Limb (tissue), 2 donors: Measurements from ENCODE around the gene SV2B.
"Not testable (repeated sequence)": the region's sequence is repeated elsewhere in the genome, so short reads cannot be mapped to it uniquely, and the experiment has no call there.

Experiments
- DNase-seq, 2 donors: peaks; one replicate each; pipeline ENCODE4 v3.0.0-alpha.2; 2016; ENCODE audit errors: extremely low spot score in 2 of 2

Gene SV2B

DNA sequence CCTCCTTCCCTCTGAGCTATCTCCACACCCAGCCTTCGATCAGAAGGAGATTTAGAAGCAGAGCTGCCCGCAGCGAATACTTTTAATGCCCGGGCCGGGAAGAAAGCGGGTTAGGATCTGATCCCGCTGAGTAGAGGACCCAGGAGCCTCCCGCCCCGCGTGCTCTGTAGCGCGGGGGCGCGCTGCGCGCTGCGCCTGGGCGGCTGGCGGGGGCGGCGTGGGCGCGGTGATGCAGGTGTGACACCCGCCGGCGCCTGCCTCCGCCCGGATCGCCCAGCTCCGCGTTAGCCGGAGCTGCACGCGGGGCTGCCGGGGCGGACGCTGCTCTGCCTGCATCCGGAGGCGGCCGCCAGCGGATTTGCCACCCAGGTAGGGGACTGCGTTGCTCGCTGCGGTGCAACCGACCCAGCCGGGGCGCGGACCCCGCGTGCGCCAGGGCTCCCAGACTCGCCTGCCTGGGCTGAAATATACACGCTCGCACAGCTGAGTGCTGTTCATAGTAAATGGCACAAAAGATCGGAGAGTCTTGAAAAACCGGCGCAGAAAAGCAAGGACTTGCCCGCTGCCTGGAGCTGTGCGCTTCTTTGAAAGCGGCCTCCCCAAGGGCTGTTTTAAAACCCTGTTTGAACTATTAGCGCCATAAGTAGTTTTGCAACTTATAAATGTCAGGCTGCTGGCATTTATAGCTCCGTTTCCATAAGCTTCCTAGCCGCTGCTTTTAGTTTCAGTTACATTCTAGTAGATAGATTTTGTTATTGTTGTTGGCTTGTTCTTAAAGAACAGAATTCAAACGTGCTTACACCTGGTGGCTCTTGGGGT is at the start of gene SV2B:
Gene SV2B (plus strand): TSS at position 263 of the 819 bp plus-strand sequence. CDS start 126,007 bp downstream, outside the sequence.
- DNase-seq, result peak in 1 of 2 donors; percentile 66

DNA sequence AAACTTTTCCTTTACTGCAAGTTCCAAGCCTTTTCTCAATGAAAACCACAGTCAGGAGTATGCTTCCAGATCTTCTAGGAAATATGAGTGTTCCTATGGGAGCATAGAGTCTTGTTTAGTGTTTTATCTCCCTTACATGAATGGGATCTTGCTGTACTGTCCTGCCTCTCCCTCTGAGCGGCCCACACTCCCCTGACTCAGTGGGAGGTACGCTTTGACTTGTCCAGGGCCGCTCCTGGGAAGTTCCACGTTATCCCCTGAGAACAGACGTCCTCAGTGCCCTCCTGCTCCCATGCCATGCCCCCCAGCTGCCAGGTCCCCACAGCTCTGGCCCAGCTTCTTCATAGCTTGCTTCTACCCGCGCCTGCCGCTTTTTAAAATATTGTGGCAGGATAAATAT is 48.8 kb upstream of the SV2B start:
- DNase-seq, result no peak

GRCh38 chr15:91054816-91055215 is 45.2 kb upstream of the SV2B start:
- DNase-seq, result no peak

DNA sequence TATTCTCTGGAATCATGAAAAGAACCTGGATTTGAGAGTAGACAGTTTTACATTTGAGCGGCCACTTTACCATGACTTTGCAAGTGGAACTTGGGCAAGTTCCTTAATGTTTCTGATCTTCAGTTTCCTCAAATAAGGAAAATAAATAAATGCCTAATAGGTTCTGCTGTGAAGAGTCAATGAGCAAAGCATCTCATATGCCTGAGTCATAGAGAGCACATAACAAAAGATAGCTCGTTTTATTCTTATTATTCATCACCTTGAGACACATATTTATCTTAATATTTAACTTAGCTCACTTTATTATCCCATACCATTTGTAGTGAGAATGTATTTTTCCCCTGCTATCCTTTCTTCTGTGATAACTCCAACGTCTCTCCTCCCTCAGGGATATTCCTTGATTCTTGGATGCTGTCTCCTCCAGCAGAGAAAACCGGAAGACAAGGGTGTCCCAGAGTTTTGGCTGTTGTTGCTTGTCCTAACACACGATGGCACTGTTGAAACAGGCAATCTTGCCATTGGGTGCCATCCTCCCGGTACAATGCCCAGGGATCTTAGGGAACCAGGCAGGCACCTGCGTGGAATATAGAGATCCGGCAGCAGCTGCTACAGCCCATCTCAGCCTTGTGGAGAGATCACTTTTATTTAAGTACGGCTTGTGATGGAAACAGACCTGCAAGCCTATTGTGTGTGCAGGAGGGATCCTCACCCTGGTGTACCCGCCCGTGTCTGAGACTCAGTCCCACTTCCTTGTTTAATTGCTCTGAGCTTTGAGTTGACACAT is 44.3 kb upstream of the SV2B start:
- peak; percentile 23 to 68 for DNase-seq

- no peak for DNase-seq
Measured at GRCh38 chr15:91061230-91061629, 38.8 kb upstream of the SV2B start.

DNA sequence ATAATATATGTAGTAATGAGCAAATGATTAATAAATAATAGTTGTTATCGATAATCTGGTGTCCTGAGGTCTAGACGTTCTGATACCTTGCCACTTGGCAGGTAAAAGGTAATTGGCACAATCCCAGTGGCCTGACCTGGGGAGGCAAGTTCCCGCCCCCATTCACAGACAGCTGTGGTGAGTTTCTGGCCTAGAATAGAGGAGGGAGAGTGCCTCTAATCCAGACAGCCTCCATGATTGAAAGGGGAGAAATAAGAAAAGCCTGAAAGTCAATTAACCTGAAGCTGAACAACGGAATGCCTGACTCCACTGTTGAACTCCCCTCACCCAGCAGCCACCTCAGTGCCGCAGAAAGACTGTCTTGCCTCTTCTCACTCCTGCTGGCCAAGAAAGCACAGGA is 38.1 kb upstream of the SV2B start:
- no peak for DNase-seq

DNA sequence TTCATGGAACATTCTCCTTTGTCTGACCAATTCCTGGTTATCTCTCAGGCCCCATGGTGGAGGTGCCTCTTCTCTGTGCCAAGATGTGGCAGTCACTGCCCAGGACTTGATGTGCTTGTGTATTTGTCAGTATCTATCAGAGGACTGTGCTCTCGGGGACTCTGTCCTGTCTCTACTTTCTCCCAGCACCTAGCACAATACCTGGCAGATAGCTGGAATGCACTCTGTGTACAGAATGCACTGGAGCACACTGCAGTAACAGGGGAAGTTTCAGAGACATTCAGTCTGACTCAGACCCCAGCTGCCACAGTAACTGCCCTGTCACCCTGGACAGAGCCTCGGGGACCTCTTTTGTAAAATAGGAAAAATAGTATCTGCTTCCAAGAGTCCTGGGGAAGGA is 34.6 kb upstream of the SV2B start:
- DNase-seq, result no peak

GRCh38 chr15:91067036-91067435 is 33.0 kb upstream of the SV2B start:
- no peak for DNase-seq

DNA sequence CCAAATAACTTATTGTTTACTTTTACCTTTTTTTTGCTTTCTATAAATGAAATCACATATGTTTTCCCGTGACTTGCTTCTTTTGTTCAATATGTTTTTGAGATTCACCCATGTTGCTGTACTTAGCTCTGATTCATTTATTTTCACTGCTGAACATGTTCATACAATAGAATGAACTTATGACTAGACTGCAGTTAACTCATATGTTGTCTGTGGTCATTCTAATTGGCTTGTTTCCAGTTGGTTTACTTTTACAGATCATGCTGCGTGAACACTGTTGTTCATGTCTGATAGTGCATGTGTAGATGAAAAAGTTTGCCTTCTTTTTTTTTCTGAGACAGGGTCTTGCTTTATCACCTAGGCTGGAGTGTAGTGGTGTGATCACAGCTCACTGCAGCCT is 31.6 kb upstream of the SV2B start:
- no peak for DNase-seq

GRCh38 chr15:91068966-91069365 is 31.1 kb upstream of the SV2B start:
- no peak for DNase-seq

DNA sequence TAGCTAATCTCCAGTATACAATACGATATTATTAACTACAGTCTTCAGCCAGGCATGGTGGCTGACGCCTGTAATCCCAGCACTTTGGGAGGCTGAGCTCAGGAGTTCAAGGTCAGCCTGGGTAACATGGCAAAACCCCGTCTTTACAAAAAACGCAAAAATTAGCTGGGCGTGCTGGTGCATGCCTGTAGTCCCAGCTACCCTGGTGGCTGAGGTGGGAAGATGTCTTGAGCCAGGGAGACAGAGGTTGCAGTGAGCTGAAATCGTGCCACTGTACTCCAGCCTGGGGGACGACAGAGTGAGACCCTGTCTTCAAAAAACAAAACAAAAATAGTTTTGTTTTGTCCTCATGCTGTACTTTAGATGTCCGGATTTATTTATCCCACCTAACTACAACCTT is 29.2 kb upstream of the SV2B start:
- DNase-seq, result no peak

GRCh38 chr15:91072161-91072560 is 27.9 kb upstream of the SV2B start:
- no peak for DNase-seq

DNA sequence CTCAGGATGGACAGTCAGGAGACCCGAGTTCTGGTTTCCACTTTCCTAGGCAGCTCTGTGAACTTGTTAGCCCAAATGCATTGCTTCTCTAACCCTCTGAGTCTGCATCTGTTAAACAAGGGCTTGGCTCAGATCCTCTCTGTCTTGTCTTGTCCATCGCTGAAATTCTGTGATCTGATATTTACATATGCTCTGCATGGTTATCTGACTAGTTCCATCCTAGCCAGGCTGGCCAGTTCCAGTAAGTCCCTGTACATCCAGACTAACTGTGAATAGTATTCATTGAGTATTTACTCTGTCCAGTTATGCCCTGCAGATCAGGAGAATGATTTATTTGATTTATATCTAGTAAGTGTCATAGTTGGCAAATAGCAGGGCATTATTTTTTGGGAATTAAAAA is 27.0 kb upstream of the SV2B start:
- DNase-seq, result no peak

GRCh38 chr15:91073768-91074167 is 26.3 kb upstream of the SV2B start:
- no peak for DNase-seq

GRCh38 chr15:91075739-91076138 is 24.3 kb upstream of the SV2B start:
- peak in 1 of 2 donors; percentile 28 for DNase-seq

GRCh38 chr15:91077029-91077428 is 23.0 kb upstream of the SV2B start:
- no peak for DNase-seq

GRCh38 chr15:91093866-91094265 is 6.2 kb upstream of the SV2B start:
- not testable (repeated sequence) for DNase-seq

DNA sequence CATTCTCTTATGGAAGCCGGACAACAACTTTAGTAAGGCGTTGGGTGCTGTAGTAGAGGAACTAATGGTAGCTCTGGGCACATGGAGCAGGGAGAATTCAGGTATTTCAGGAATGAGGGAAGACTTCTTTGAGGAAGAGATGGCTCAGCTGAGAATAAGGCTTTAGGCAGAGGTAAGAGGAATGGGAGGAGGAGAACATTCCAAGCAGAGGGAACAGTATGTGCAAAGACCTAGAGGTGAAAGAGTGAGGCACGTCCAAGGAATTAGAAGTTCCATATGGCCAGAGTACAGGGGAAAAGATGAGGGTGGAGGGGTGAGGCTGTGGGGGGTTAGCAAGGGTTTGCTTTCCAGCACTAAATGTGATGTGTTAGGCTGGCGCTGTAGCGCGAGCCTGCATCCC is 1.6 kb upstream of the SV2B start:
- no peak for DNase-seq

GRCh38 chr15:91099616-91099994 is 452 bp upstream of the SV2B start:
- peak; percentile 26 to 57 for DNase-seq

DNA sequence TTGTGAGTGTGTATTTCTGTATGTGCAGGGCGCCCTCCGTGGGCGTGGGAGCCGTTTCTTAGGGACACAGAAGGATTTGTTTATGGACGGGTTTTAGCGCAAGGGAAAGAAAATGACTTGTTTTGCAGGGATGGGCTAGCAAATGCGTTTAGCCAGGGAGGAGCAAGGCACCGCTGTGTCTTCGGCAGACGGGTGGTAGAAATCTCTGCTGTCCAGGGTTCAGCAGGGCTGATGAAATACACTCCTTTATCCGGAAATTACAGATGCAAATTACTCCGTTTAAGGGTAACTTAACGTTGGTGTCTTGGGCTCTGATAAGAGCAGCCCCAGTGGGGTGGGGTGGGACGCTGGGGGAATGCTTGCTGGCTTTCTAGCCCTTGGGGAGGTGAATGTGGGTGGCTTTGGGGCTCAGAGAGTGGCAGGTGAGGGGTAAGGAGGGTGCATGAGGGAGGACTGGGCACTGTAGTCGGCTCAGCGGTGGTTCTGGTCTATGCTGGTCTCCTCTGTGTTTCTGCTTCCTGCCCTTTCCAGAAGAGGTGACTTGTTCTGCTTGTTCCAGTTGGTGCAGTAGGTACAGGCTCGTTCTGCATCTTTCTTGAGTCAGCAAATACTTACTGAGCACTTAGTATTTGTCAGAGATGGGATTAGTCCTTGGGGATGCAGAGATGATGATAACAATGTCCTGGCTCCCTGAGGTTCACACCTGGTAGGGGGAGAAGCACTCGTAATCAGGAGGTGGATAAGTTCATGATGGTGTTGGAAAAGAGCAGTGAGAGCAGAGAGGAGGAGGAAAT is 954 bp downstream of the SV2B start:
- no peak for DNase-seq

DNA sequence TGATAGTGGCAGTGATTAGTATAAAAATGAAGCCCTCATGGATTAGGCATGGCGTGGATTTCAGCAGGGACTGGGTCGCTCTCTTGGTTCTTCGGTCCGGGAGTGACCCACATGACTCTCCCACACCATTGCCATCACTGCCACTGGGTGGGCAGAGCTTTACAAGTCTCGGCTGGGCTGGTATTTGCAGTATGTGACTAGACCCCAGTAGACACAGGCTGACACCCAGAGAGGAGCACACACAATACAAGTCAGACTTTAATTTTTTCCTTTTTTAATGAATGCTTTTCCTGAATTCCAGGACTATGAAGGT is 1.5 kb downstream of the SV2B start:
- DNase-seq, result no peak
